Right lobe of liver (tissue), 6 donors: Measurements from ENCODE around the gene GARIN5B. TPM values are rescaled to one million over a fixed set of nuclear protein-coding genes. Genes with fewer than 3 reads are reported as not detected.

Experiments used
- ATAC-seq, 4 donors: fragments of 200-7000 bp; cut with Tn5 transposase; one replicate each; pipeline ENCODE4 v1.9.1; 2020; ENCODE audit warnings: mild to moderate bottlenecking in 4 of 4, moderate library complexity in 4 of 4
- DNase-seq, 3 donors: peaks; one replicate each; pipeline ENCODE4 v3.0.0-alpha.2; 2020
- H3K27ac ChIP-seq, 3 donors: fragments of 200-600 bp; one replicate each; pipeline ENCODE4 v1.8.0; 2022
- H3K27me3 ChIP-seq, 2 donors: fragments of 200-600 bp; one replicate each; pipeline ENCODE4 v1.8.0; 2022
- H3K36me3 ChIP-seq, 4 donors: fragments of 200-600 bp; sonication (generic) in 1 of 4; one replicate each; pipeline versions ENCODE4 v1.5.1 to v1.8.0; 2017 to 2022; ENCODE audit warnings: control low read depth in 1 of 4
- H3K4me1 ChIP-seq, 4 donors: fragments of 200-600 bp; sonication (generic) in 1 of 4; one replicate each; pipeline versions ENCODE4 v1.5.1 to v1.8.0; 2017 to 2022; ENCODE audit warnings: control low read depth in 1 of 4
- H3K4me3 ChIP-seq, 3 donors: fragments of 200-600 bp; one replicate each; pipeline ENCODE4 v1.8.0; 2022
- H3K9me3 ChIP-seq, 4 donors: fragments of 200-600 bp; sonication (generic) in 1 of 4; one replicate each; pipeline versions ENCODE4 v1.5.1 to v1.8.0; 2017 to 2022; ENCODE audit warnings: control low read depth in 1 of 4
- POLR2A ChIP-seq: fragments of 450-650 bp; IDR thresholded peaks from one replicate; pipeline ENCODE4 v1.6.1; 2017; ENCODE audit warnings: antibody characterized with exemption, mild to moderate bottlenecking
- WGBS: methylation state at CpG from one replicate; pipeline ENCODE4 v1.1.6; 2018; ENCODE audit warnings: low coverage, low lambda C conversion rate; ENCODE audit not compliant: insufficient coverage; ENCODE audit errors: missing lambda C conversion rate; 5-methylcytosine and 5-hydroxymethylcytosine counted together
- intact Hi-C, 2 donors: fragments of 100-400 bp; cut with DNase I; formaldehyde crosslinking; loops; one replicate each; pipeline versions ENCODE4 v1.11.2 to v1.14.1; 2022
- total RNA-seq, 6 experiments: library from RNA; depleted of rRNA in 2 of 6; stranded (reverse); fragments of >200 nt in 2 of 6; fragmentation: NEBNext Ultra II Directional in 3 of 6; extraction: Animal tissue kit (Norgen Biotek cat#: 25700) in 3 of 6; gene quantifications; one replicate each; pipeline versions ENCODE4 v1.1.0 to v1.2.4, GENCODE V29; 2016 to 2023
- TF ChIP-seq, protein P1 (sequence below), 4 donors: fragments of 200-600 bp in 3 of 4; fragments of 450-650 bp in 1 of 4; IDR thresholded peaks; one replicate each; pipeline versions ENCODE4 v1.5.1 to v1.8.0; 2016 to 2022; ENCODE audit warnings: antibody characterized with exemption in 4 of 4, mild to moderate bottlenecking in 2 of 4
- donor health status: DM: no; HTN: yes; CAD: no.
- donor health status: DM: no; HTN: no; CAD: no.
- donor health status: DM: no; HTN: no; CAD: no.
- donor health status: DM: no; HTN: yes; CAD: no.
- donor health status: DM: no; HTN: yes; CAD: no.

Gene GARIN5B
- total RNA-seq, 6 experiments from 2014 or later, result not detected

DNA sequence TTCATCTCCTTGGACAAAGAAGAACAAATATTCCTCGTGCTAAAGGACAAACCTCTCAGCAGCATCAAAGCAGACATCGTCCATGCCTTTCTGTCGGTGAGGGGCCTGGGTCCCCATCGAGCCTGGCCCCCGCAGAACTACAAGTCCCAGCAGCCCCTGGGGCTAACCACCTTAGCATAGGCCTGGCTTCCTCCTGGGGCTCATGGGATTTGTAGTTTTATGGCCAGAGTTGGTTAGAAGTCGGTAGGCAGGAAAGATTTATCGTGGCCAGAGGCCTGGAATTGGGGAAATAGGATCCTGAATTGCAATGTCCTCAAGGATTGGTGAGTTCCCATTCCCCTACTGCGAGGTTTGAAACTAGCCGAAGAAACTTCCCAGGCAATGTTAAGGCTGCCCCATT lies 57.6 kb downstream of the GARIN5B start:
- no peak for TF ChIP-seq POLR2A
- TF ChIP-seq, protein P1, sequence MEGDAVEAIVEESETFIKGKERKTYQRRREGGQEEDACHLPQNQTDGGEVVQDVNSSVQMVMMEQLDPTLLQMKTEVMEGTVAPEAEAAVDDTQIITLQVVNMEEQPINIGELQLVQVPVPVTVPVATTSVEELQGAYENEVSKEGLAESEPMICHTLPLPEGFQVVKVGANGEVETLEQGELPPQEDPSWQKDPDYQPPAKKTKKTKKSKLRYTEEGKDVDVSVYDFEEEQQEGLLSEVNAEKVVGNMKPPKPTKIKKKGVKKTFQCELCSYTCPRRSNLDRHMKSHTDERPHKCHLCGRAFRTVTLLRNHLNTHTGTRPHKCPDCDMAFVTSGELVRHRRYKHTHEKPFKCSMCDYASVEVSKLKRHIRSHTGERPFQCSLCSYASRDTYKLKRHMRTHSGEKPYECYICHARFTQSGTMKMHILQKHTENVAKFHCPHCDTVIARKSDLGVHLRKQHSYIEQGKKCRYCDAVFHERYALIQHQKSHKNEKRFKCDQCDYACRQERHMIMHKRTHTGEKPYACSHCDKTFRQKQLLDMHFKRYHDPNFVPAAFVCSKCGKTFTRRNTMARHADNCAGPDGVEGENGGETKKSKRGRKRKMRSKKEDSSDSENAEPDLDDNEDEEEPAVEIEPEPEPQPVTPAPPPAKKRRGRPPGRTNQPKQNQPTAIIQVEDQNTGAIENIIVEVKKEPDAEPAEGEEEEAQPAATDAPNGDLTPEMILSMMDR (IDR thresholded peaks at IDR 0.05), result no peak
- intact Hi-C loops, result loop anchor here in 1 of 2 donors (10.0 kb wide), 1 partner anchor 99 kb away; the partner anchor contains the start of gene UBE2S
- Histone ChIP-seq H3K4me3 (no peak overlapping the region), H3K27ac (no peak overlapping the region), H3K36me3 (no peaks in the 10 kb centered on the region), H3K27me3 (no peaks in the 10 kb centered on the region), H3K9me3 (no peaks in the 10 kb centered on the region), H3K4me1 (no peaks in the 10 kb centered on the region)
- ATAC-seq (peak; percentile 53 to 64 (median 62)), DNase-seq (no peak)
- 71% methylated on average over 3 of the region's 9 CpGs for WGBS

DNA sequence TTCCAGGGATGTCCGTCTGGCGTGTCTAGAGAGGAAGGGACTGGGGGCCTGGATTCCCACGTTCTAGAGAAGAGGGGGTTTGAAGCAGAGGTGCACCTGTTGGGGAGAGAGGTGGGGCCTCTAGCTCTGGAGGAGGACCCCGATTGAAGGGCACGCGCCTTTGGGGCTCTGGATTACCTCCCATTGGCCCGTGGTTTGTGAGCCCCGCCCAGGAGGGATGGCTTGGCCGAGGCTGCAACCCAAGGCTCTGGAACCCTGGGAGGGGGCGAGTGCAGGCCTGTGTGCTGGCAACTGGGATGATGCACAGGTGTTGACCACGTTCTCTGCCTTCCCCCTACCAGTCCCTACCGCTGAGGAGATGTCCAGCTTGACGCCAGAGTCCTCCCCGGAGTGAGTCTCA lies 58.1 kb downstream of the GARIN5B start:
- DNase-seq (no peak), ATAC-seq (no peak)
- no peaks in the 10 kb centered on the region for H3K27me3 ChIP-seq
- TF ChIP-seq, protein P1 (IDR thresholded peaks at IDR 0.05), result no peak
- no peak for TF ChIP-seq POLR2A
- intact Hi-C loops, result loop anchor here in 1 of 2 donors (10.0 kb wide), 1 partner anchor 100 kb away; the partner anchor contains the start of gene UBE2S
- H3K4me3 ChIP-seq, result no peak overlapping the region
- no peaks in the 10 kb centered on the region for H3K9me3 ChIP-seq
- no peaks in the 10 kb centered on the region for H3K4me1 ChIP-seq
- H3K36me3 ChIP-seq, result no peaks in the 10 kb centered on the region
- WGBS, result 76% methylated on average over 10 of the region's 14 CpGs
- no peak overlapping the region for H3K27ac ChIP-seq

Other genes with a start within 250 kb of the GARIN5B start
- gene PPP1R12C, start 245.6 kb downstream of the GARIN5B start, total RNA-seq, result 10 to 100 TPM; 35.6 to 48.1 (median 41.7) TPM
- gene TNNT1, start 214.1 kb downstream of the GARIN5B start, total RNA-seq, result 10 to 100 TPM in 1 of 6 experiments, 1 to 10 TPM in 3, not detected in 2; 1.2 to 10.9 (median 1.6) TPM
- gene TNNI3, start 205.5 kb downstream of the GARIN5B start, total RNA-seq, result under 1 TPM in 3 of 6 experiments, not detected in 3; 0.43 to 0.83 (median 0.62) TPM
- gene DNAAF3, start 196.6 kb downstream of the GARIN5B start, total RNA-seq, result 1 to 10 TPM in 2 of 6 experiments, under 1 TPM in 4; 0.22 to 4.3 (median 0.49) TPM
- gene SYT5, start 183.0 kb downstream of the GARIN5B start, total RNA-seq, result 1 to 10 TPM in 1 of 6 experiments, under 1 TPM in 1, not detected in 4; 0.06 to 1.7 TPM
- 10 to 100 TPM in 3 of 6 experiments, 1 to 10 TPM in 3; 4.2 to 25.9 (median 12.9) TPM for gene PTPRH, start 153.8 kb downstream of the GARIN5B start, total RNA-seq
- gene TMEM86B, start 134.5 kb downstream of the GARIN5B start, total RNA-seq, result 10 to 100 TPM in 5 of 6 experiments, 1 to 10 TPM in 1; 8.8 to 22.2 (median 14.0) TPM
- gene PPP6R1, start 104.2 kb downstream of the GARIN5B start, total RNA-seq, result 10 to 100 TPM; 26.4 to 39.6 (median 30.2) TPM
- gene HSPBP1, start 83.2 kb downstream of the GARIN5B start, total RNA-seq, result 10 to 100 TPM; 11.3 to 28.3 (median 15.6) TPM
- gene BRSK1, start 79.3 kb downstream of the GARIN5B start, total RNA-seq, result under 1 TPM in 3 of 6 experiments, not detected in 3; 0.20 to 0.29 (median 0.24) TPM
- gene TMEM150B, start 37.9 kb downstream of the GARIN5B start, total RNA-seq, result 1 to 10 TPM; 1.1 to 5.6 (median 2.2) TPM
- gene KMT5C, start 23.4 kb downstream of the GARIN5B start, total RNA-seq, result 1 to 10 TPM; 2.3 to 5.3 (median 3.7) TPM
- gene COX6B2, start 8.5 kb downstream of the GARIN5B start, total RNA-seq, result not detected
- gene IL11, start 7.2 kb upstream of the GARIN5B start, total RNA-seq, result not detected
- gene TMEM190, start 13.6 kb upstream of the GARIN5B start, total RNA-seq, result not detected
- gene TMEM238, start 21.0 kb upstream of the GARIN5B start, total RNA-seq, result 10 to 100 TPM; 10.8 to 19.7 (median 14.8) TPM
- gene RPL28, start 22.7 kb upstream of the GARIN5B start, total RNA-seq, result 100 to 1,000 TPM; 305 to 530 (median 455) TPM
- 10 to 100 TPM in 3 of 6 experiments, 1 to 10 TPM in 3; 4.3 to 16.4 (median 9.1) TPM for gene UBE2S, start 44.5 kb upstream of the GARIN5B start, total RNA-seq
- gene SHISA7, start 80.0 kb upstream of the GARIN5B start, total RNA-seq, result under 1 TPM in 1 of 6 experiments, not detected in 5; 0.04 TPM
- gene ISOC2, start 98.4 kb upstream of the GARIN5B start, total RNA-seq, result 100 to 1,000 TPM in 3 of 6 experiments, 10 to 100 TPM in 3; 69.4 to 222 (median 100) TPM
- not detected for gene C19orf85, start 101.5 kb upstream of the GARIN5B start, total RNA-seq
- gene ZNF628, start 113.4 kb upstream of the GARIN5B start, total RNA-seq, result 1 to 10 TPM; 3.4 to 9.2 (median 4.4) TPM
- 1 to 10 TPM; 2.5 to 6.0 (median 3.9) TPM for gene NAT14, start 121.9 kb upstream of the GARIN5B start, total RNA-seq
- gene SSC5D, start 125.2 kb upstream of the GARIN5B start, total RNA-seq, result 1 to 10 TPM in 4 of 6 experiments, under 1 TPM in 2; 0.35 to 1.6 (median 1.2) TPM
- not detected for gene SBK2, start 173.9 kb upstream of the GARIN5B start, total RNA-seq
- under 1 TPM in 2 of 6 experiments, not detected in 4; 0.33 to 0.56 TPM for gene SBK3, start 182.3 kb upstream of the GARIN5B start, total RNA-seq
- 1 to 10 TPM; 1.9 to 4.6 (median 3.6) TPM for gene ZNF579, start 217.6 kb upstream of the GARIN5B start, total RNA-seq
- 10 to 100 TPM in 1 of 6 experiments, 1 to 10 TPM in 5; 3.0 to 13.1 (median 5.1) TPM for gene FIZ1, start 236.3 kb upstream of the GARIN5B start, total RNA-seq
- 10 to 100 TPM in 4 of 6 experiments, 1 to 10 TPM in 2; 8.2 to 21.0 (median 11.3) TPM for gene ZNF524, start 237.0 kb upstream of the GARIN5B start, total RNA-seq
- 1 to 10 TPM; 4.2 to 6.0 (median 4.7) TPM for gene ZNF865, start 242.4 kb upstream of the GARIN5B start, total RNA-seq